GM12878 (cell line): Measurements from ENCODE around the gene RARRES2.

ENCODE experiments used
- BRCA1 ChIP-seq: IDR thresholded peaks from 2 replicates; pipeline ENCODE4 v1.6.1; 2011; ENCODE audit warnings: low read depth, low read length, improper control_type of control experiment
- KDM1A ChIP-seq: fragments of 200-600 bp; sonication (generic); IDR thresholded peaks from 2 replicates; pipeline ENCODE4 v1.6.1; 2016; ENCODE audit warnings: borderline replicate concordance
- NR2C1 ChIP-seq: fragments of 450-650 bp; IDR thresholded peaks from 2 replicates; pipeline ENCODE4 v1.6.1; 2017; ENCODE audit warnings: antibody characterized with exemption, mild to moderate bottlenecking, moderate library complexity
- NR2C2 ChIP-seq: IDR thresholded peaks from 2 replicates; pipeline ENCODE4 v1.6.1; 2011; ENCODE audit warnings: borderline replicate concordance, low read depth; ENCODE audit not compliant: control insufficient read depth, insufficient read length
- POLR2A ChIP-seq: IDR thresholded peaks from 2 replicates; pipeline ENCODE4 v1.6.1; 2011; ENCODE audit warnings: low read depth, mild to moderate bottlenecking, low read length
- RELA ChIP-seq: fragments of 450-650 bp; IDR thresholded peaks from 2 replicates; pipeline ENCODE4 v1.8.0; 2014; ENCODE audit warnings: borderline replicate concordance; ENCODE audit not compliant: partially characterized antibody
- SRF ChIP-seq, 2 experiments: IDR thresholded peaks; 2 replicates each; pipeline ENCODE4 v1.6.1; 2011; ENCODE audit warnings: low read depth in 2 of 2, low read length in 2 of 2, mild to moderate bottlenecking in 1 of 2, moderate library complexity in 1 of 2
- YY1 ChIP-seq: IDR thresholded peaks from 2 replicates; pipeline ENCODE4 v1.6.1; 2011; ENCODE audit warnings: low read depth, mild to moderate bottlenecking, low read length
- ZSCAN29 ChIP-seq: fragments of 450-650 bp; IDR thresholded peaks from 2 replicates; pipeline ENCODE4 v1.6.1; 2017; ENCODE audit warnings: mild to moderate bottlenecking, moderate library complexity
- TF ChIP-seq, protein P1 (sequence below): IDR thresholded peaks from 2 replicates; pipeline ENCODE4 v1.6.1; 2011; ENCODE audit warnings: borderline replicate concordance, low read depth, mild to moderate bottlenecking, moderate library complexity, low read length; ENCODE audit not compliant: insufficient read depth, poor library complexity, severe bottlenecking

DNA sequence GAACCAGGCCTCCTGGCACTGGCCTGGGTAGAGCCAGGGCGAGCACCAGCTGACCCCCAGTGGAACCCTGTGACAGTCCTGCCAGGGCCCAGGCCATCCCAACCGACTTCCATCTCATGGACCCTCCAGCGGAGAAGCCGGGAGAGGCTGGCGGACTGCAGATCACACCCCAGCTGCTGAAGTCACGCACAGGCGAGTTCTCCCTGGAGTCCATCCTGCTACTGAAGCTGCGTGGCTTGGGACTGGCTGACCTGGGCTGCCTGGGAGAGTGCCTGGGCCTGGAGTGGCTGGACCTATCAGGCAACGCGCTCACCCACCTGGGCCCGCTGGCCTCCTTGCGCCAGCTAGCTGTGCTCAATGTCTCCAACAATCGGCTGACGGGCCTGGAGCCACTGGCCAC is 4.7 kb downstream of the RARRES2 start:
- TF ChIP-seq POLR2A: no peak
- TF ChIP-seq SRF (IDR thresholded peaks at IDR 0.05; ENCODE audit: low read depth in 2 of 2, low read length in 2 of 2): no peak
- no peak for TF ChIP-seq KDM1A
- no peak for TF ChIP-seq NR2C2
- TF ChIP-seq, protein P1, sequence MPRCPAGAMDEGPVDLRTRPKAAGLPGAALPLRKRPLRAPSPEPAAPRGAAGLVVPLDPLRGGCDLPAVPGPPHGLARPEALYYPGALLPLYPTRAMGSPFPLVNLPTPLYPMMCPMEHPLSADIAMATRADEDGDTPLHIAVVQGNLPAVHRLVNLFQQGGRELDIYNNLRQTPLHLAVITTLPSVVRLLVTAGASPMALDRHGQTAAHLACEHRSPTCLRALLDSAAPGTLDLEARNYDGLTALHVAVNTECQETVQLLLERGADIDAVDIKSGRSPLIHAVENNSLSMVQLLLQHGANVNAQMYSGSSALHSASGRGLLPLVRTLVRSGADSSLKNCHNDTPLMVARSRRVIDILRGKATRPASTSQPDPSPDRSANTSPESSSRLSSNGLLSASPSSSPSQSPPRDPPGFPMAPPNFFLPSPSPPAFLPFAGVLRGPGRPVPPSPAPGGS: no peak
- no peak for TF ChIP-seq NR2C1
- no peak for TF ChIP-seq BRCA1
- TF ChIP-seq RELA: no peak
- no peak for TF ChIP-seq ZSCAN29
- TF ChIP-seq YY1: no peak
